ENCODE measurements around the gene JPT1. TPM values are rescaled to one million over a fixed set of nuclear protein-coding genes. Genes with fewer than 3 reads are reported as not detected.

Gene JPT1
- total RNA-seq, 1 donor from 2014 or later = 282 TPM

- H3K9ac ChIP-seq (ENCODE audit: low read length) = no peak overlapping the region
- peaks cover under 1% of the 10 kb centered on the region for H3K4me1 ChIP-seq (ENCODE audit: insufficient read depth, low read length)
- no peak for FAIRE-seq
- H3K27me3 Mint-ChIP-seq (ENCODE audit: low read depth, unreplicated experiment) = peaks cover 8% of the 10 kb centered on the region
- H3K27ac Mint-ChIP-seq (ENCODE audit: unreplicated experiment) = no peak overlapping the region
- no peaks in the 10 kb centered on the region for H4K20me1 ChIP-seq (ENCODE audit: insufficient read depth, low read length)
- H3K9me3 Mint-ChIP-seq (ENCODE audit: unreplicated experiment) = no peaks in the 10 kb centered on the region
- no peak overlapping the region for H3K4me2 ChIP-seq (ENCODE audit: low read length)
- no peaks in the 10 kb centered on the region for H3K79me2 ChIP-seq (ENCODE audit: insufficient read depth, low read length)
- TF ChIP-seq CTCF (IDR thresholded peaks at IDR 0.05; ENCODE audit: insufficient read depth, low read depth, low read length) (no peak), EZH2 (IDR thresholded peaks at IDR 0.05; ENCODE audit: insufficient read depth, low read length) (no peak)
- peaks cover under 1% of the 10 kb centered on the region for H3K27me3 ChIP-seq (ENCODE audit: insufficient read depth, low read length)
- no peaks in the 10 kb centered on the region for H3K4me1 Mint-ChIP-seq (ENCODE audit: low read depth, unreplicated experiment)
- H3K9me3 ChIP-seq (ENCODE audit: insufficient read depth, low read depth, low read length) = no peaks in the 10 kb centered on the region
- no peaks in the 10 kb centered on the region for H3K36me3 ChIP-seq (ENCODE audit: insufficient read depth, low read length)
- DNase-seq (ENCODE audit: low read depth) = no peak
- no peak overlapping the region for H3K4me3 Mint-ChIP-seq (ENCODE audit: unreplicated experiment)
- no peak overlapping the region for H3K4me3 ChIP-seq (ENCODE audit: insufficient read depth, low read depth, low read length)
- no peak overlapping the region for H3K27ac ChIP-seq (ENCODE audit: low read depth, low read length)
- no peak overlapping the region for H2AFZ ChIP-seq (ENCODE audit: low read depth, low read length)
- H3K36me3 Mint-ChIP-seq (ENCODE audit: low read depth, unreplicated experiment) = peaks cover 7% of the 10 kb centered on the region
Measured at GRCh38 chr17:75103601-75104554, 50.4 kb downstream of the JPT1 start.

- Histone ChIP-seq H2AFZ (ENCODE audit: low read depth, low read length) (no peak overlapping the region), H3K27ac (ENCODE audit: low read depth, low read length) (no peak overlapping the region), H3K9me3 (ENCODE audit: insufficient read depth, low read depth, low read length) (no peaks in the 10 kb centered on the region), H3K4me3 (ENCODE audit: insufficient read depth, low read depth, low read length) (no peak overlapping the region), H4K20me1 (ENCODE audit: insufficient read depth, low read length) (no peaks in the 10 kb centered on the region), H3K4me2 (ENCODE audit: low read length) (no peak overlapping the region), H3K36me3 (ENCODE audit: insufficient read depth, low read length) (no peaks in the 10 kb centered on the region), H3K79me2 (ENCODE audit: insufficient read depth, low read length) (no peaks in the 10 kb centered on the region), H3K4me1 (ENCODE audit: insufficient read depth, low read length) (no peaks in the 10 kb centered on the region), H3K27me3 (ENCODE audit: insufficient read depth, low read length) (no peaks in the 10 kb centered on the region), H3K9ac (ENCODE audit: low read length) (no peak overlapping the region)
- H3K36me3 Mint-ChIP-seq (ENCODE audit: low read depth, unreplicated experiment) = peaks cover 9% of the 10 kb centered on the region
- FAIRE-seq (no peak), DNase-seq (ENCODE audit: low read depth) (no peak)
- TF ChIP-seq CTCF (IDR thresholded peaks at IDR 0.05; ENCODE audit: insufficient read depth, low read depth, low read length) (no peak), EZH2 (IDR thresholded peaks at IDR 0.05; ENCODE audit: insufficient read depth, low read length) (no peak)
- no peak overlapping the region for H3K27ac Mint-ChIP-seq (ENCODE audit: unreplicated experiment)
- H3K27me3 Mint-ChIP-seq (ENCODE audit: low read depth, unreplicated experiment) = peaks cover 2% of the 10 kb centered on the region
- H3K4me3 Mint-ChIP-seq (ENCODE audit: unreplicated experiment) = no peak overlapping the region
- H3K4me1 Mint-ChIP-seq (ENCODE audit: low read depth, unreplicated experiment) = no peaks in the 10 kb centered on the region
- H3K9me3 Mint-ChIP-seq (ENCODE audit: unreplicated experiment) = no peaks in the 10 kb centered on the region
Measured at GRCh38 chr17:75102385-75102821, 51.9 kb downstream of the JPT1 start.
